IMR-90 (cell line): ENCODE data around the gene VEPH1. TPM values are rescaled to one million over a fixed set of nuclear protein-coding genes. Genes with fewer than 3 reads are reported as not detected.

Experiments
- ATAC-seq: fragments of 200-7000 bp; cut with Tn5 transposase; 2 replicates; pipeline ENCODE4 v1.9.1; 2020; ENCODE audit warnings: low read depth, mild to moderate bottlenecking, moderate library complexity
- BruUV-seq: library from RNA; stranded (reverse); fragments of 400-500 nt; replicated peaks from 2 replicates; lab custom pipeline; 2021; lab: Mats Ljungman, UMichigan
- CTCF ChIA-PET: fragments of 300-600 bp; formaldehyde crosslinking; extraction: SDS; loops from one replicate; lab custom pipeline; 2021; ENCODE audit warnings: antibody characterized with exemption; lab: Yijun Ruan, JAX
- POLR2A ChIA-PET: fragments of 300-600 bp; sonication (Branson Sonifier 250); formaldehyde crosslinking; loops from one replicate; lab custom pipeline; 2022; ENCODE audit warnings: antibody characterized with exemption; ENCODE audit not compliant: unreplicated experiment; lab: Charles Lee
- DNase-seq: peaks from one replicate; pipeline ENCODE4 v3.0.0; 2013
- H2AFZ ChIP-seq: replicated peaks from 2 replicates; pipeline ENCODE3; 2013; ENCODE audit warnings: low read length, mild to moderate bottlenecking; ENCODE audit not compliant: poor library complexity
- H2AK5ac ChIP-seq: 2 replicates; pipeline ENCODE4 v1.6.1; 2013; ENCODE audit warnings: low read depth, low read length, inconsistent platforms
- H2AK9ac ChIP-seq: replicated peaks from 2 replicates; pipeline ENCODE3; 2013; ENCODE audit warnings: mild to moderate bottlenecking, low read depth, low read length, moderate library complexity; ENCODE audit not compliant: poor library complexity
- H2BK120ac ChIP-seq: 2 replicates; pipeline ENCODE4 v1.6.1; 2013; ENCODE audit warnings: low read depth, low read length, inconsistent platforms
- H2BK15ac ChIP-seq: 3 replicates; pipeline ENCODE4 v1.6.1; 2013; ENCODE audit warnings: low read depth, low read length, inconsistent platforms
- H2BK20ac ChIP-seq: 2 replicates; pipeline ENCODE4 v1.6.1; 2013; ENCODE audit warnings: low read depth, mild to moderate bottlenecking, inconsistent platforms, low read length, moderate library complexity
- H2BK5ac ChIP-seq: 2 replicates; pipeline ENCODE4 v1.6.1; 2013; ENCODE audit warnings: mild to moderate bottlenecking, low read depth, low read length, inconsistent platforms; ENCODE audit not compliant: poor library complexity, severe bottlenecking
- H3K14ac ChIP-seq: replicated peaks from 2 replicates; pipeline ENCODE4 v1.6.1; 2013; ENCODE audit warnings: low read depth, low read length, inconsistent platforms
- H3K18ac ChIP-seq: 2 replicates; pipeline ENCODE4 v1.6.1; 2013; ENCODE audit warnings: low read depth, low read length, control low read depth
- H3K23ac ChIP-seq: 2 replicates; pipeline ENCODE4 v1.6.1; 2013; ENCODE audit warnings: low read depth, low read length, inconsistent platforms
- H3K27ac ChIP-seq: 2 replicates; pipeline ENCODE4 v1.5.1; 2013; ENCODE audit warnings: mild to moderate bottlenecking, control low read depth, low read length; ENCODE audit not compliant: insufficient read depth
- H3K27me3 ChIP-seq: 2 replicates; pipeline ENCODE4 v1.6.1; 2013; ENCODE audit warnings: low read length; ENCODE audit not compliant: control insufficient read depth, insufficient read depth
- H3K36me3 ChIP-seq: 2 replicates; pipeline ENCODE4 v1.6.1; 2013; ENCODE audit warnings: low read length, mixed read lengths; ENCODE audit not compliant: control insufficient read depth, insufficient read depth
- H3K4ac ChIP-seq: 2 replicates; pipeline ENCODE4 v1.6.1; 2013; ENCODE audit warnings: low read depth, low read length, inconsistent platforms
- H3K4me1 ChIP-seq: 2 replicates; pipeline ENCODE4 v1.6.1; 2013; ENCODE audit warnings: low read length, mixed read lengths; ENCODE audit not compliant: control insufficient read depth, insufficient read depth
- H3K4me2 ChIP-seq: 2 replicates; pipeline ENCODE4 v1.6.1; 2013; ENCODE audit warnings: low read depth, mild to moderate bottlenecking, control low read depth, low read length, moderate library complexity
- H3K4me3 ChIP-seq: 2 replicates; pipeline ENCODE4 v1.5.1; 2013; ENCODE audit warnings: low read depth, mild to moderate bottlenecking, control low read depth, low read length, moderate library complexity; ENCODE audit not compliant: insufficient read depth
- H3K56ac ChIP-seq: 2 replicates; pipeline ENCODE4 v1.6.1; 2013; ENCODE audit warnings: low read length, inconsistent platforms; ENCODE audit not compliant: insufficient read depth; ENCODE audit errors: extremely low read depth
- H3K79me1 ChIP-seq, 2 experiments: 2 replicates each; pipeline ENCODE4 v1.6.1; 2013; ENCODE audit warnings: low read length in 2 of 2, inconsistent platforms in 1 of 2, low read depth in 1 of 2
- H3K9ac ChIP-seq: 2 replicates; pipeline ENCODE4 v1.6.1; 2013; ENCODE audit warnings: low read depth, low read length, control low read depth
- H3K9me1 ChIP-seq: 2 replicates; pipeline ENCODE4 v1.6.1; 2013; ENCODE audit warnings: low read length, inconsistent platforms; ENCODE audit not compliant: insufficient read depth
- H3K9me3 ChIP-seq: 2 replicates; pipeline ENCODE4 v1.6.1; 2013; ENCODE audit warnings: low read length; ENCODE audit not compliant: control insufficient read depth, insufficient read depth
- H4K20me1 ChIP-seq: 2 replicates; pipeline ENCODE4 v1.6.1; 2013; ENCODE audit warnings: low read length, inconsistent platforms; ENCODE audit not compliant: insufficient read depth
- H4K5ac ChIP-seq: 2 replicates; pipeline ENCODE4 v1.6.1; 2013; ENCODE audit warnings: mild to moderate bottlenecking, low read depth, low read length, control low read depth
- H4K8ac ChIP-seq, 2 experiments: 2 replicates each; pipeline ENCODE4 v1.6.1; 2013; ENCODE audit warnings: low read depth in 2 of 2, low read length in 2 of 2, control low read depth in 1 of 2, inconsistent platforms in 1 of 2
- H4K91ac ChIP-seq: 2 replicates; pipeline ENCODE4 v1.6.1; 2013; ENCODE audit warnings: low read depth, low read length, inconsistent platforms; ENCODE audit not compliant: insufficient read depth
- BHLHE40 ChIP-seq: fragments of 150-350 bp; IDR thresholded peaks from 2 replicates; pipeline ENCODE4 v1.6.1; 2016; ENCODE audit warnings: mild to moderate bottlenecking, low read depth, low read length
- CEBPB ChIP-seq: IDR thresholded peaks from 2 replicates; pipeline ENCODE4 v1.6.1; 2012; ENCODE audit warnings: low read depth, low read length, improper control_type of control experiment
- FOS ChIP-seq: fragments of 150-350 bp; IDR thresholded peaks from 2 replicates; pipeline ENCODE4 v1.6.1; 2016; ENCODE audit warnings: low read depth, low read length
- MAZ ChIP-seq: IDR thresholded peaks from 2 replicates; pipeline ENCODE4 v1.6.1; 2012; ENCODE audit warnings: low read depth, mild to moderate bottlenecking, low read length, improper control_type of control experiment, moderate library complexity, borderline replicate concordance
- MXI1 ChIP-seq: IDR thresholded peaks from 2 replicates; pipeline ENCODE4 v1.6.1; 2012; ENCODE audit warnings: low read depth, mild to moderate bottlenecking, low read length, moderate library complexity, borderline replicate concordance
- NFE2L2 ChIP-seq: fragments of 150-350 bp; IDR thresholded peaks from 2 replicates; pipeline ENCODE4 v1.6.1; 2016; ENCODE audit warnings: low read depth, mild to moderate bottlenecking, low read length
- POLR2A ChIP-seq: IDR thresholded peaks from 2 replicates; pipeline ENCODE4 v1.6.1; 2012; ENCODE audit warnings: mild to moderate bottlenecking, low read depth, low read length
- RAD21 ChIP-seq: IDR thresholded peaks from 2 replicates; pipeline ENCODE4 v1.6.1; 2012; ENCODE audit warnings: low read length, improper control_type of control experiment
- RCOR1 ChIP-seq: IDR thresholded peaks from 2 replicates; pipeline ENCODE4 v1.6.1; 2012; ENCODE audit warnings: mild to moderate bottlenecking, low read length, improper control_type of control experiment; ENCODE audit not compliant: insufficient replicate concordance
- RFX5 ChIP-seq: IDR thresholded peaks from 2 replicates; pipeline ENCODE4 v1.8.0; 2012; ENCODE audit warnings: low read depth, mild to moderate bottlenecking, low read length, moderate library complexity
- SMC3 ChIP-seq: fragments of 150-350 bp; IDR thresholded peaks from 2 replicates; pipeline ENCODE4 v1.6.1; 2016; ENCODE audit warnings: low read depth, mild to moderate bottlenecking, antibody characterized with exemption, low read length, moderate library complexity
- WGBS, 2 experiments: methylation state at CpG; one replicate each; pipeline versions ENCODE4 v1.1.5 to v1.1.7; 2013; ENCODE audit warnings: missing lambda C conversion rate in 2 of 2; ENCODE audit not compliant: insufficient read length in 1 of 2; ENCODE audit errors: extremely low coverage in 2 of 2; 5-methylcytosine and 5-hydroxymethylcytosine counted together
- dilution Hi-C: fragments of 300-500 bp; cut with HindIII; formaldehyde crosslinking; loops from one replicate; pipeline ENCODE4 v1.14.3; 2018; ENCODE audit warnings: low sequenced_read_pairs; ENCODE audit not compliant: unreplicated experiment
- in situ Hi-C: fragments of 300-500 bp; cut with MboI; formaldehyde crosslinking; loops from 3 replicates; pipeline ENCODE4 v1.14.3; 2019; ENCODE audit warnings: low sequenced_read_pairs, inconsistent platforms, mixed read lengths
- intact Hi-C: fragments of 100-400 bp; cut with micrococcal nuclease; formaldehyde crosslinking; loops from 2 replicates; pipeline ENCODE4 v1.10.0; 2022
- polyA plus RNA-seq, 3 experiments: library from polyadenylated mRNA; depleted of rRNA; stranded (reverse); fragments of >200 nt; gene quantifications; 2 replicates each; pipeline ENCODE4 v1.2.3, GENCODE V29; 2012; ENCODE audit warnings: low replicate concordance in 1 of 3
- total RNA-seq: library from RNA; depleted of rRNA; stranded (reverse); fragments of >200 nt; gene quantifications from 2 replicates; pipeline ENCODE4 v1.2.3, GENCODE V29; 2012
- TF ChIP-seq, protein P1 (sequence below): fragments of 150-350 bp; IDR thresholded peaks from 2 replicates; pipeline ENCODE4 v1.6.1; 2017; ENCODE audit warnings: mild to moderate bottlenecking, antibody characterized with exemption, low read length, low read depth
- TF ChIP-seq, protein P2 (sequence below): fragments of 150-350 bp; IDR thresholded peaks from 2 replicates; pipeline ENCODE4 v1.6.1; 2016; ENCODE audit warnings: low read depth, mild to moderate bottlenecking, low read length, moderate library complexity, borderline replicate concordance

Gene VEPH1
- total and polyA plus RNA-seq, 2 of the 4 experiments (the other 2 are of a cell fraction): 30.5 to 130 TPM

DNA sequence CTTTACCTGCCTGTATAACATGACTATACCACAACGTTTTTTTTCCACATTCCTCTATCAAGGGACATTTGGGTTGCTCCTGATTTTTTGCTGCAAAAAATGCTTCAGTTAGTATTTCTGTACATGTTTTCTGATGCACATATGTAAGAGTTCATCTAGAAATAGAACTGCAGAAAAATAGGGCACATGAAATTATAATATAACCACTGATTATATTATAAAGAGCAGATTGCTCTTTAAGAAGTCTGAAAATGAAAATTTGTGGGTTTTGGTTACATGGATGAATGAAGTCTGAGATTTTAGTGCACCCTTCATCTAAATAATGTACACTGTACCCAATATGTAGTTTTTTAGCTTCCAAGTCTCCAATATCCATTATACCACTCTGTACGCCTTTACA, 196.7 kb downstream of the VEPH1 start:
- ATAC-seq (no peak), DNase-seq (no peak)
- Histone ChIP-seq H4K20me1 (no peaks in the 10 kb centered on the region), H2BK120ac (no peak overlapping the region), H3K79me1 (no peaks in the 10 kb centered on the region), H2AFZ (no peak overlapping the region), H4K8ac (no peak overlapping the region), H3K27ac (no peak overlapping the region), H2AK9ac (no peak overlapping the region), H3K23ac (no peak overlapping the region), H2BK20ac (no peak overlapping the region), H2BK15ac (no peak overlapping the region), H3K36me3 (no peaks in the 10 kb centered on the region), H3K27me3 (no peaks in the 10 kb centered on the region), H4K5ac (no peak overlapping the region), H3K18ac (no peak overlapping the region), H3K4me3 (no peak overlapping the region), H3K4me2 (no peak overlapping the region), H3K9ac (no peak overlapping the region), H3K9me3 (no peaks in the 10 kb centered on the region), H3K4me1 (peaks cover 2% of the 10 kb centered on the region), H2BK5ac (no peak overlapping the region), H2AK5ac (no peak overlapping the region), H3K4ac (no peak overlapping the region), H3K9me1 (no peaks in the 10 kb centered on the region), H4K91ac (no peak overlapping the region), H3K14ac (no peak overlapping the region), H3K56ac (no peak overlapping the region)
- intact Hi-C loops (no loop called here), dilution Hi-C loops (no loop called here), in situ Hi-C loops (no loop called here)
- no CpG with 5 or more reads among the region's 2 CpGs for WGBS, 2 experiments
- TF ChIP-seq SMC3: no peak
- TF ChIP-seq MAZ: no peak
- no peak for TF ChIP-seq FOS
- no peak for TF ChIP-seq MXI1
- TF ChIP-seq NFE2L2: no peak
- TF ChIP-seq BHLHE40: no peak
- no peak for TF ChIP-seq RFX5
- no peak for TF ChIP-seq POLR2A
- TF ChIP-seq, protein P1, sequence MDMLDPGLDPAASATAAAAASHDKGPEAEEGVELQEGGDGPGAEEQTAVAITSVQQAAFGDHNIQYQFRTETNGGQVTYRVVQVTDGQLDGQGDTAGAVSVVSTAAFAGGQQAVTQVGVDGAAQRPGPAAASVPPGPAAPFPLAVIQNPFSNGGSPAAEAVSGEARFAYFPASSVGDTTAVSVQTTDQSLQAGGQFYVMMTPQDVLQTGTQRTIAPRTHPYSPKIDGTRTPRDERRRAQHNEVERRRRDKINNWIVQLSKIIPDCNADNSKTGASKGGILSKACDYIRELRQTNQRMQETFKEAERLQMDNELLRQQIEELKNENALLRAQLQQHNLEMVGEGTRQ: no peak
- no peak for TF ChIP-seq CEBPB
- TF ChIP-seq RCOR1: no peak
- TF ChIP-seq, protein P2, sequence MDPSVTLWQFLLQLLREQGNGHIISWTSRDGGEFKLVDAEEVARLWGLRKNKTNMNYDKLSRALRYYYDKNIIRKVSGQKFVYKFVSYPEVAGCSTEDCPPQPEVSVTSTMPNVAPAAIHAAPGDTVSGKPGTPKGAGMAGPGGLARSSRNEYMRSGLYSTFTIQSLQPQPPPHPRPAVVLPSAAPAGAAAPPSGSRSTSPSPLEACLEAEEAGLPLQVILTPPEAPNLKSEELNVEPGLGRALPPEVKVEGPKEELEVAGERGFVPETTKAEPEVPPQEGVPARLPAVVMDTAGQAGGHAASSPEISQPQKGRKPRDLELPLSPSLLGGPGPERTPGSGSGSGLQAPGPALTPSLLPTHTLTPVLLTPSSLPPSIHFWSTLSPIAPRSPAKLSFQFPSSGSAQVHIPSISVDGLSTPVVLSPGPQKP: no peak
- TF ChIP-seq RAD21: no peak
- CTCF ChIA-PET: no interaction called here
- POLR2A ChIA-PET: no interaction called here
- no TSS peak for BruUV-seq
